ENCODE measurements around the gene RAB15.

RAB15 gene

DNA sequence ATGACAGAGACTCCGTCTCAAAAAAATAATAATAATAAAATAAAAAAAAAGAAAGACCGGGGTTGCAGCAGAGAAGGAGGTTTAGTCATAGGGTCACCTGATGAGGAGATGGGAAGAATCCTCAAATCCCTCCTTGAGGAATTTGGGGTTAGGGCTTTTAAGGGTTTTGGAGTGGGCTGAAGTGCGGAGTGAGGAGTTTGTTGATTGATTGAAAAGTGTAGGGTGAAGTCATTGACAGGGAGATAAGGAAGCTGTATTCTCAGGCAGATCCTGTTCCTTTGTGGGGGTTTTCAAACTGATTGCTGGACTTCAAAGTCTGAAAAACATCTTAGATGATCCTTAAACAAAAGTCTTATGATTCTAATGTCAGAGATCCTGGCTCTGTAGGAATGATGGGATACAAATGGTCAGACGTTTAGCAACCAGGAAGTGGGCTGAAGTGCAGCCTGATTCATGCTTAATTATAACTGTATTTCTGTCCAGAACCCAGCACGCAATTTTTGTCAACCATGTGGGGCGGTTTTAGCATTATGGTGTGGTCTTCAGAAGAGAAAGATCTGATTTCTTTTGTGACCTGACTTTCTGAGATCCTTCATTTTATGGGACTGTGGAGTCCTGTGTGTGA, 30.6 kb upstream of the RAB15 start:
- H3K4me1 ChIP-seq (ENCODE audit: control insufficient read depth, insufficient read depth, low read length, poor library complexity, severe bottlenecking), result peaks cover 2% of the 10 kb centered on the region
- no peaks in the 10 kb centered on the region for H3K9me3 ChIP-seq (ENCODE audit: control insufficient read depth, low read length)
- H3K36me3 ChIP-seq (ENCODE audit: control insufficient read depth, insufficient read depth, low read length), result no peaks in the 10 kb centered on the region
- H3K27ac ChIP-seq (ENCODE audit: insufficient read depth, low read length, poor library complexity, severe bottlenecking), result no peak overlapping the region
- no peak overlapping the region for H3K4me3 ChIP-seq (ENCODE audit: insufficient read depth, low read depth, low read length, poor library complexity, severe bottlenecking)
- H3K27me3 ChIP-seq (replicated peaks; ENCODE audit: control insufficient read depth, insufficient read depth, low read length, poor library complexity, severe bottlenecking), result no peaks in the 10 kb centered on the region
- DNase-seq, result no peak

GRCh38 chr14:65001723-65002122, 29.6 kb upstream of the RAB15 start:
- no peak overlapping the region for H3K27ac ChIP-seq (ENCODE audit: insufficient read depth, low read length, poor library complexity, severe bottlenecking)
- DNase-seq, result no peak
- H3K27me3 ChIP-seq (replicated peaks; ENCODE audit: control insufficient read depth, insufficient read depth, low read length, poor library complexity, severe bottlenecking), result no peaks in the 10 kb centered on the region
- no peak overlapping the region for H3K4me3 ChIP-seq (ENCODE audit: insufficient read depth, low read depth, low read length, poor library complexity, severe bottlenecking)
- H3K9me3 ChIP-seq (ENCODE audit: control insufficient read depth, low read length), result no peaks in the 10 kb centered on the region
- peaks cover 2% of the 10 kb centered on the region for H3K4me1 ChIP-seq (ENCODE audit: control insufficient read depth, insufficient read depth, low read length, poor library complexity, severe bottlenecking)
- H3K36me3 ChIP-seq (ENCODE audit: control insufficient read depth, insufficient read depth, low read length), result no peaks in the 10 kb centered on the region

DNA sequence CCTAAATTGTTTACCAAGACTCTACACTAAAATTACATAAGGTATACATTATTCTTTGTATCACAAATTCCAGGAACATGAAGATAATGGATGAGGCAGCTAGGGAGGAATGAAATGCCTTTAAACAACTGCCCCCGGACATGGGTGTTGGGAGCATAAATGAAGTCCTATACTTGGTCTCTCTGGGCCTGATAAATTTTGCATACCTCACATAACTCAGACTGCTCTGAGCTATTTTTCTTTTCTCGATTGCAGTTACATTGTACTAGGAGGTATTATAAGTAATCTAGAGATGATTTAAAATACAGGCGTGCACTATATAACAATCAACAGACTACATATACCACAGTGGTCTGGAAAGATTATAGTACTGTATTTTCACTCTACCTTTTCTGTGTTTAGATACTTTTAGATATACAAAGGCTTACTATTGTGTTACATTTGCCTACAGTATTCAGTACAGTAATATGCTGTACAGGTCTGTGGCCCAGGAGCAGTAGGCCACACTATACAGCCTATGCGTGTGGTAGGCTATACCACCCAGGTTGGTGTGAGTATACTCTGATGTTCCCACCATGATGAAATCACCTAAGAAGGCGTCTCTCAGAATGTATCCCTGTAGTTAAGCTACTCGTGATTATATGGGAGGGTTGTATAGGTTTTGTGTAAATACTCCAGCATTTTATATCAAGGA, 28.9 kb upstream of the RAB15 start:
- H3K27me3 ChIP-seq (replicated peaks; ENCODE audit: control insufficient read depth, insufficient read depth, low read length, poor library complexity, severe bottlenecking), result no peaks in the 10 kb centered on the region
- no peak overlapping the region for H3K27ac ChIP-seq (ENCODE audit: insufficient read depth, low read length, poor library complexity, severe bottlenecking)
- H3K36me3 ChIP-seq (ENCODE audit: control insufficient read depth, insufficient read depth, low read length), result no peaks in the 10 kb centered on the region
- peaks cover 2% of the 10 kb centered on the region for H3K4me1 ChIP-seq (ENCODE audit: control insufficient read depth, insufficient read depth, low read length, poor library complexity, severe bottlenecking)
- no peaks in the 10 kb centered on the region for H3K9me3 ChIP-seq (ENCODE audit: control insufficient read depth, low read length)
- no peak for DNase-seq
- H3K4me3 ChIP-seq (ENCODE audit: insufficient read depth, low read depth, low read length, poor library complexity, severe bottlenecking), result no peak overlapping the region

- no peak for DNase-seq
- H3K9me3 ChIP-seq (ENCODE audit: control insufficient read depth, low read length), result no peaks in the 10 kb centered on the region
- peaks cover 2% of the 10 kb centered on the region for H3K4me1 ChIP-seq (ENCODE audit: control insufficient read depth, insufficient read depth, low read length, poor library complexity, severe bottlenecking)
- no peaks in the 10 kb centered on the region for H3K36me3 ChIP-seq (ENCODE audit: control insufficient read depth, insufficient read depth, low read length)
- no peak overlapping the region for H3K4me3 ChIP-seq (ENCODE audit: insufficient read depth, low read depth, low read length, poor library complexity, severe bottlenecking)
- no peaks in the 10 kb centered on the region for H3K27me3 ChIP-seq (replicated peaks; ENCODE audit: control insufficient read depth, insufficient read depth, low read length, poor library complexity, severe bottlenecking)
- H3K27ac ChIP-seq (ENCODE audit: insufficient read depth, low read length, poor library complexity, severe bottlenecking), result no peak overlapping the region
These were observed 26.4 kb upstream of the RAB15 start for GRCh38 chr14:64998455-64998931.

- DNase-seq, result no peak
These were observed 25.1 kb upstream of the RAB15 start for GRCh38 chr14:64997108-64997794.

GRCh38 chr14:64995291-64995690, 23.2 kb upstream of the RAB15 start:
- Histone ChIP-seq H3K4me1 (ENCODE audit: control insufficient read depth, insufficient read depth, low read length, poor library complexity, severe bottlenecking) (peaks cover 9% of the 10 kb centered on the region), H3K27me3 (replicated peaks; ENCODE audit: control insufficient read depth, insufficient read depth, low read length, poor library complexity, severe bottlenecking) (no peaks in the 10 kb centered on the region), H3K9me3 (ENCODE audit: control insufficient read depth, low read length) (no peaks in the 10 kb centered on the region), H3K27ac (ENCODE audit: insufficient read depth, low read length, poor library complexity, severe bottlenecking) (no peak overlapping the region), H3K36me3 (ENCODE audit: control insufficient read depth, insufficient read depth, low read length) (no peaks in the 10 kb centered on the region), H3K4me3 (ENCODE audit: insufficient read depth, low read depth, low read length, poor library complexity, severe bottlenecking) (no peak overlapping the region)
- DNase-seq, result no peak

More at GRCh38 chr14:64997108-64997794, 25.1 kb upstream of the RAB15 start:
- Histone ChIP-seq H3K4me1 (ENCODE audit: control insufficient read depth, insufficient read depth, low read length, poor library complexity, severe bottlenecking) (no peaks in the 10 kb centered on the region), H3K27me3 (replicated peaks; ENCODE audit: control insufficient read depth, insufficient read depth, low read length, poor library complexity, severe bottlenecking) (no peaks in the 10 kb centered on the region), H3K9me3 (ENCODE audit: control insufficient read depth, low read length) (no peaks in the 10 kb centered on the region), H3K4me3 (ENCODE audit: insufficient read depth, low read depth, low read length, poor library complexity, severe bottlenecking) (no peak overlapping the region), H3K27ac (ENCODE audit: insufficient read depth, low read length, poor library complexity, severe bottlenecking) (no peak overlapping the region), H3K36me3 (ENCODE audit: control insufficient read depth, insufficient read depth, low read length) (no peaks in the 10 kb centered on the region)

DNA sequence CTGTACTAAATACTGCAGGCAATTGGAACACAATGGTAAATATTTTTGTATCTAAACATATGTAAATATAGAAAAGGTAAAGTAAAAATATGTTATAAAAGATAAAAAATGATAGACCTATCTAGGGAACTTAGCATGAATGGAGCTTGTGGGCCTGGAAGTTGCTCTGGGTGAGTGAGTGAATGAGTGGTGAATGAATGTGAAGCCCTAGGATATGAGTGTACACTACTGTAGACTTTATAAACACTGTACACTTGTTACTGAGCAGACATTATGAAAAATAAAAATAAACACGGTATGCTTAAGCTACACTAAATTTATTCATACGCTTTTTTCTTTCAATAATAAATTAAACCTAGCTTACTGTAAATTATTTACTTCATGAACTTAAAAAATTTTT, 22.4 kb upstream of the RAB15 start:
- no peak for DNase-seq
- no peaks in the 10 kb centered on the region for H3K9me3 ChIP-seq (ENCODE audit: control insufficient read depth, low read length)
- no peak overlapping the region for H3K27ac ChIP-seq (ENCODE audit: insufficient read depth, low read length, poor library complexity, severe bottlenecking)
- no peaks in the 10 kb centered on the region for H3K36me3 ChIP-seq (ENCODE audit: control insufficient read depth, insufficient read depth, low read length)
- H3K27me3 ChIP-seq (replicated peaks; ENCODE audit: control insufficient read depth, insufficient read depth, low read length, poor library complexity, severe bottlenecking), result no peaks in the 10 kb centered on the region
- H3K4me3 ChIP-seq (ENCODE audit: insufficient read depth, low read depth, low read length, poor library complexity, severe bottlenecking), result no peak overlapping the region
- peaks cover 17% of the 10 kb centered on the region for H3K4me1 ChIP-seq (ENCODE audit: control insufficient read depth, insufficient read depth, low read length, poor library complexity, severe bottlenecking)

DNA sequence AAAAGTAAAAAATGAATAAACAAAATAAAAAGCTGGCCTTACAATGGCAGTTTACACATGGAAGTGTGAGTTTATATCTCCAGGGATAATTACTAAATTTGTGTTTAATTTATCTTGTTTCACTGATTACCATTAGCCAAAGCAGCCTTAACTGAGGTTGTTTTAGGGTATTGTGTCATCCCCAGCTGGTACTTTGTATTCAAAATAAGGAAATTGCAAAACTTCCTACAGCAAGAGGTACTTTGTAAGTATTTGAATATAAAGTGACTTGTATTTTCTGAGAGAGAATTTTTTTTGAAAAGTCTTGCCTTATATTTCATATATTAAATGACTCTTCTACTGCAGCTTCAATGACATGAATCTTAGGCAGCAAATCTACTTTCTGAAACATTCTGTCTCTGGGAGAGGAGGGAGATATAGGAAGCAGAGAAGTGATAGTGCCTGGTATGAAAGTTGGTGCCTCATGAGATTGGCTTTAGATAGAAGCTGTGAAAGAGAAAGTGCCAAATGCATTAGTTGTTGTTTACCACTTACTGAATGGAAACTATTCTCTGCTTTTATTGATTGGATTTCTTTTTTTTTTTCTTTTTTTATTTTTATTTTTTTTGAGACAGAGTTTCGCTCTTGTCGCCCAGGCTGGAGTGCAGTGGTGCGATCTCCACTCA, 21.3 kb upstream of the RAB15 start:
- no peaks in the 10 kb centered on the region for H3K9me3 ChIP-seq (ENCODE audit: control insufficient read depth, low read length)
- peaks cover 21% of the 10 kb centered on the region for H3K4me1 ChIP-seq (ENCODE audit: control insufficient read depth, insufficient read depth, low read length, poor library complexity, severe bottlenecking)
- no peak overlapping the region for H3K27ac ChIP-seq (ENCODE audit: insufficient read depth, low read length, poor library complexity, severe bottlenecking)
- H3K36me3 ChIP-seq (ENCODE audit: control insufficient read depth, insufficient read depth, low read length), result no peaks in the 10 kb centered on the region
- no peaks in the 10 kb centered on the region for H3K27me3 ChIP-seq (replicated peaks; ENCODE audit: control insufficient read depth, insufficient read depth, low read length, poor library complexity, severe bottlenecking)
- no peak overlapping the region for H3K4me3 ChIP-seq (ENCODE audit: insufficient read depth, low read depth, low read length, poor library complexity, severe bottlenecking)
- no peak for DNase-seq

GRCh38 chr14:64992328-64992885, 20.3 kb upstream of the RAB15 start:
- Histone ChIP-seq H3K4me1 (ENCODE audit: control insufficient read depth, insufficient read depth, low read length, poor library complexity, severe bottlenecking) (peaks cover 21% of the 10 kb centered on the region), H3K27ac (ENCODE audit: insufficient read depth, low read length, poor library complexity, severe bottlenecking) (no peak overlapping the region), H3K36me3 (ENCODE audit: control insufficient read depth, insufficient read depth, low read length) (no peaks in the 10 kb centered on the region), H3K4me3 (ENCODE audit: insufficient read depth, low read depth, low read length, poor library complexity, severe bottlenecking) (no peak overlapping the region), H3K27me3 (replicated peaks; ENCODE audit: control insufficient read depth, insufficient read depth, low read length, poor library complexity, severe bottlenecking) (no peaks in the 10 kb centered on the region), H3K9me3 (ENCODE audit: control insufficient read depth, low read length) (no peaks in the 10 kb centered on the region)
- no peak for DNase-seq
